Thyroid gland (tissue), 4 donors: ENCODE measurements around the gene BCL2L11. TPM values are rescaled to one million over a fixed set of nuclear protein-coding genes. Genes with fewer than 3 reads are reported as not detected.

Experiments
- DNase-seq, 2 donors: peaks; one replicate each; pipeline ENCODE4 v3.0.0-alpha.2; 2019
- H3K27ac ChIP-seq, 3 donors: fragments of 200-600 bp; sonication (generic); 1 replicate in 2 of 3; 2 replicates in 1 of 3; pipeline ENCODE4 v1.5.1; 2016 to 2019; ENCODE audit warnings: mild to moderate bottlenecking in 1 of 3, moderate library complexity in 1 of 3
- H3K27me3 ChIP-seq: fragments of 200-600 bp; sonication (generic); one replicate; pipeline ENCODE4 v1.5.1; 2019
- H3K36me3 ChIP-seq, 2 donors: fragments of 200-600 bp; sonication (generic); one replicate each; pipeline ENCODE4 v1.5.1; 2016 to 2019
- H3K4me1 ChIP-seq, 2 donors: fragments of 200-600 bp; sonication (generic); one replicate each; pipeline ENCODE4 v1.5.1; 2017 to 2019
- H3K4me3 ChIP-seq, 3 donors: fragments of 200-600 bp; sonication (generic); replicated peaks in 1 of 3; 1 replicate in 2 of 3; 2 replicates in 1 of 3; pipeline ENCODE4 v1.5.1; 2016; ENCODE audit warnings: mild to moderate bottlenecking in 1 of 3
- H3K9me3 ChIP-seq: fragments of 200-600 bp; sonication (generic); one replicate; pipeline ENCODE4 v1.5.1; 2017
- CTCF ChIP-seq, 6 experiments: fragments of 200-600 bp in 3 of 6; fragments of 450-650 bp in 3 of 6; sonication (generic) in 3 of 6; IDR thresholded peaks; one replicate each; pipeline ENCODE4 v1.5.1; 2016 to 2019; ENCODE audit warnings: antibody characterized with exemption in 6 of 6, mild to moderate bottlenecking in 2 of 6, inconsistent platforms in 1 of 6, moderate library complexity in 1 of 6
- POLR2A ChIP-seq, 2 donors: fragments of 450-650 bp; IDR thresholded peaks; one replicate each; pipeline ENCODE4 v1.6.1; 2017; ENCODE audit warnings: antibody characterized with exemption in 2 of 2, mild to moderate bottlenecking in 2 of 2, moderate library complexity in 1 of 2
- WGBS, 2 donors: methylation state at CpG; one replicate each; pipeline ENCODE4 v1.1.5; 2017; 5-methylcytosine and 5-hydroxymethylcytosine counted together
- intact Hi-C: fragments of 100-400 bp; cut with DNase I; formaldehyde crosslinking; loops from one replicate; pipeline ENCODE4 v1.15.1; 2023
- total RNA-seq, 4 donors: library from RNA; depleted of rRNA; stranded (reverse); fragments of >200 nt; gene quantifications; one replicate each; pipeline ENCODE4 v1.2.3, GENCODE V29; 2016

The BCL2L11 gene
- total RNA-seq, 4 donors from 2014 or later = 48.4 to 90.6 (median 62.4) TPM

DNA sequence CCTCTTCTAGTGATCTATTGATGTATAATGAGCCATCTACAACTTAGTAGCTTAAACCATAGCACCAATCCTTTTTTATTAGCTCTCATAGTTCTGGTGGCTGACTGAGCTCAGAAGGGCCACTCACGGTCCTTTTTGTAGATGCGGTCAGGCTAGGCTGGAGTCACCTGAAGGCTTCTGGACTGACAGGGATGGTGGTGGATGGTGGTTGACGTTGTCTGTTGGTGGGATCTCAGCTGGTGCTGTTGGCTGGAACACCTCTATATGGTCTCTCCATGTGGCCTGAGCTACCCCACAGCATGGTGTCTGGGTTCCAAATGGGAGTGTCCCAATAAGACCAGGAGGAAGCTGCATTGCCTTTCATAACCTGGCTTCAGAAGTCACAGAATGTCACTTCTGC is 68.0 kb downstream of the BCL2L11 start:
- H3K27me3 ChIP-seq = no peaks in the 10 kb centered on the region
- peak; percentile 65 for DNase-seq
- intact Hi-C loops = no loop called here

DNA sequence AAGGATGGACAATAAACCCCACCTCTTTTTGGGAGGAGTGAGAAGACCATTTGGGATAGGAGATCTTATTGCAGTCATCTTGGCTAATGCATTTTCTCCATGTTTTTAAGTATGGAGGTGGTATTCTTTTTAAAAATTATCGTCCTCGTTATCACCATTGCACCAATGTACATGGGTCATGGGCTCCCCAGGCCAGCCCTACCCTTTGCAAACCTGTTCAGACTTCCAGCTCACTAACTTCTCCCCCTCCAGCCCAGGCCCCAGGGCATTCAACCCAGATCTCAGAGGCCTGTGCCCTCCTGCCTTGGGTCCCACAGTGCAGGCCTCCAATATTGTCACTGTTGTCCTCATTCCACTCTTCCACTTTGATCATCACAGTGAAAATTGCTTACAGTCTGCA is 68.4 kb downstream of the BCL2L11 start:
- Histone ChIP-seq H3K27me3 (no peaks in the 10 kb centered on the region), H3K36me3 (no peaks in the 10 kb centered on the region), H3K27ac (no peak overlapping the region), H3K4me1 (peaks cover 37% of the 10 kb centered on the region in 2 donors), H3K9me3 (no peaks in the 10 kb centered on the region), H3K4me3 (no peak overlapping the region)
- WGBS, 2 donors = 73 to 93% methylated on average over 2 of the region's 2 CpGs
- TF ChIP-seq POLR2A (IDR thresholded peaks at IDR 0.05) (no peak), CTCF (IDR thresholded peaks at IDR 0.05) (no peak)
- intact Hi-C loops = no loop called here
- DNase-seq = no peak

More for the DNA sequence above, 68.0 kb downstream of the BCL2L11 start:
- WGBS, 2 donors = 38 to 49% methylated on average over 3 of the region's 3 CpGs
- Histone ChIP-seq H3K4me1 (peaks cover 35 to 38% of the 10 kb centered on the region in 2 donors), H3K36me3 (no peaks in the 10 kb centered on the region), H3K27ac (no peak overlapping the region), H3K9me3 (no peaks in the 10 kb centered on the region), H3K4me3 (no peak overlapping the region)
- TF ChIP-seq POLR2A (IDR thresholded peaks at IDR 0.05) = no peak
- no peak for TF ChIP-seq CTCF (IDR thresholded peaks at IDR 0.05)

GRCh38 chr2:111190816-111191540 is 70.3 kb downstream of the BCL2L11 start:
- Histone ChIP-seq H3K27ac (no peak overlapping the region), H3K36me3 (no peaks in the 10 kb centered on the region), H3K4me1 (peaks cover 21% of the 10 kb centered on the region in 2 donors), H3K27me3 (no peaks in the 10 kb centered on the region), H3K4me3 (no peak overlapping the region), H3K9me3 (no peaks in the 10 kb centered on the region)
- WGBS, 2 donors = 89% methylated on average over 7 of the region's 7 CpGs
- TF ChIP-seq CTCF (IDR thresholded peaks at IDR 0.05) (no peak), POLR2A (IDR thresholded peaks at IDR 0.05) (no peak)
- intact Hi-C loops = no loop called here
- no peak for DNase-seq

- WGBS, 2 donors = 94% methylated on average over 4 to 5 of the region's 5 CpGs
- DNase-seq = no peak
These were observed 71.2 kb downstream of the BCL2L11 start for GRCh38 chr2:111191877-111192276.

More at GRCh38 chr2:111191877-111192276, 71.2 kb downstream of the BCL2L11 start:
- Histone ChIP-seq H3K4me3 (no peak overlapping the region), H3K27ac (no peak overlapping the region), H3K36me3 (no peaks in the 10 kb centered on the region), H3K27me3 (no peaks in the 10 kb centered on the region), H3K9me3 (no peaks in the 10 kb centered on the region), H3K4me1 (peaks cover 15 to 16% of the 10 kb centered on the region in 2 donors)
- no peak for TF ChIP-seq POLR2A (IDR thresholded peaks at IDR 0.05)
- no peak for TF ChIP-seq CTCF (IDR thresholded peaks at IDR 0.05)
- intact Hi-C loops = no loop called here
